Nephron progenitor cell (in vitro differentiated cells): Measurements from ENCODE around the gene ADGRV1.

ENCODE experiments used
- DNase-seq: peaks from one replicate; pipeline ENCODE4 v3.0.0; 2021
- H3K27ac Mint-ChIP-seq: 2 replicates; pipeline ENCODE4 v1.8.0; 2021; ENCODE audit warnings: mild to moderate bottlenecking, moderate library complexity, mixed read lengths
- H3K27me3 Mint-ChIP-seq: 2 replicates; pipeline ENCODE4 v1.8.0; 2021; ENCODE audit warnings: mild to moderate bottlenecking, low read depth, mixed read lengths; ENCODE audit not compliant: poor library complexity
- H3K36me3 Mint-ChIP-seq: 2 replicates; pipeline ENCODE4 v1.8.0; 2021; ENCODE audit warnings: low read depth, mixed read lengths
- H3K4me1 Mint-ChIP-seq: 2 replicates; pipeline ENCODE4 v1.8.0; 2021; ENCODE audit warnings: mixed read lengths
- H3K4me3 Mint-ChIP-seq: 2 replicates; pipeline ENCODE4 v1.8.0; 2021; ENCODE audit warnings: mild to moderate bottlenecking, moderate library complexity, mixed read lengths
- H3K9me3 Mint-ChIP-seq: 2 replicates; pipeline ENCODE4 v1.8.0; 2021; ENCODE audit warnings: mild to moderate bottlenecking, moderate library complexity, mixed read lengths
- TF ChIP-seq, protein P1 (sequence below): fragments of 200-600 bp; sonication (generic); IDR thresholded peaks from 2 replicates; pipeline ENCODE4 v1.5.0; 2021; ENCODE audit warnings: antibody characterized with exemption

ADGRV1 gene

DNA sequence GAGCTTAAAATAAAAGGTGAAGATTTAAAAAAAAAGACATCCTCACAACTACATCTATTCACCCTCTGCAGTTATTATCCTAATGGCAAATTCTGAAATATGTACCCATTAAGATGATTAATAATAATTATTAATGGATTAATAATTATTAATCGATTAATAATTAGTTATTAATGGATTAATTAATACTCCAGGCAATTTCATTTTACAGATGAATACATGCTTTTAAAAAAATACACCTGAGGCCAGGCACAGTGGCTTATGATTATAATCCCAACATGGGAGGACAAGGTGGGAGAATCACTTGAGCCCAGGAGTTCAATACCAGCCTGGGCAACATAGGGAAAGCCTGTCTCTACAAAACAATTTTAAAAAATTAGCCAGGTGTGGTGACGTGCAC is 642.1 kb downstream of the ADGRV1 start:
- DNase-seq: no peak
- TF ChIP-seq, protein P1, sequence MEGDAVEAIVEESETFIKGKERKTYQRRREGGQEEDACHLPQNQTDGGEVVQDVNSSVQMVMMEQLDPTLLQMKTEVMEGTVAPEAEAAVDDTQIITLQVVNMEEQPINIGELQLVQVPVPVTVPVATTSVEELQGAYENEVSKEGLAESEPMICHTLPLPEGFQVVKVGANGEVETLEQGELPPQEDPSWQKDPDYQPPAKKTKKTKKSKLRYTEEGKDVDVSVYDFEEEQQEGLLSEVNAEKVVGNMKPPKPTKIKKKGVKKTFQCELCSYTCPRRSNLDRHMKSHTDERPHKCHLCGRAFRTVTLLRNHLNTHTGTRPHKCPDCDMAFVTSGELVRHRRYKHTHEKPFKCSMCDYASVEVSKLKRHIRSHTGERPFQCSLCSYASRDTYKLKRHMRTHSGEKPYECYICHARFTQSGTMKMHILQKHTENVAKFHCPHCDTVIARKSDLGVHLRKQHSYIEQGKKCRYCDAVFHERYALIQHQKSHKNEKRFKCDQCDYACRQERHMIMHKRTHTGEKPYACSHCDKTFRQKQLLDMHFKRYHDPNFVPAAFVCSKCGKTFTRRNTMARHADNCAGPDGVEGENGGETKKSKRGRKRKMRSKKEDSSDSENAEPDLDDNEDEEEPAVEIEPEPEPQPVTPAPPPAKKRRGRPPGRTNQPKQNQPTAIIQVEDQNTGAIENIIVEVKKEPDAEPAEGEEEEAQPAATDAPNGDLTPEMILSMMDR: no peak
- H3K4me3 Mint-ChIP-seq: no peak overlapping the region
- no peak overlapping the region for H3K27ac Mint-ChIP-seq
- no peaks in the 10 kb centered on the region for H3K4me1 Mint-ChIP-seq
- H3K27me3 Mint-ChIP-seq: peaks cover 7% of the 10 kb centered on the region
- H3K9me3 Mint-ChIP-seq: peaks cover 16% of the 10 kb centered on the region
- no peaks in the 10 kb centered on the region for H3K36me3 Mint-ChIP-seq

DNA sequence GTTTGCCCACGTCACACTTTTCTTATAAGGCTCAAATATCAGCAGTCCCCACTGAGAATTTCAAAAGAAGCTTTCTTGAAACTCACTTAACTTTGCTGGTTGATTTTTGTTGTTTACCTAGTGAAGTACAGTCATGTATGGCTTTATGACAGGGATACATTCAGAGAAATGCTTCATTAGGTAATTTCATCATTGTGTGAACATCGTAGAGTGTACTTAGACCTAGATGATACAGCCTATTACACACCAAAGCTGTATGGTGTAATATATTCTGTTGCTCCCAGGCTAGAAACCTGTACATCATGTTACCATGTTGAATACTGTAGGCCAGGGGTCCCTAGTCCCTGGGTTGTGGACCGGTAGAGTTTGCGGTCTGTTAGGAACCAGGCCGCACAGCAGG is 647.5 kb downstream of the ADGRV1 start:
- Mint-ChIP-seq H3K4me1 (no peaks in the 10 kb centered on the region), H3K4me3 (no peak overlapping the region), H3K27ac (no peak overlapping the region), H3K27me3 (no peaks in the 10 kb centered on the region), H3K36me3 (no peaks in the 10 kb centered on the region), H3K9me3 (no peaks in the 10 kb centered on the region)
- DNase-seq: no peak
- TF ChIP-seq, protein P1: no peak

DNA sequence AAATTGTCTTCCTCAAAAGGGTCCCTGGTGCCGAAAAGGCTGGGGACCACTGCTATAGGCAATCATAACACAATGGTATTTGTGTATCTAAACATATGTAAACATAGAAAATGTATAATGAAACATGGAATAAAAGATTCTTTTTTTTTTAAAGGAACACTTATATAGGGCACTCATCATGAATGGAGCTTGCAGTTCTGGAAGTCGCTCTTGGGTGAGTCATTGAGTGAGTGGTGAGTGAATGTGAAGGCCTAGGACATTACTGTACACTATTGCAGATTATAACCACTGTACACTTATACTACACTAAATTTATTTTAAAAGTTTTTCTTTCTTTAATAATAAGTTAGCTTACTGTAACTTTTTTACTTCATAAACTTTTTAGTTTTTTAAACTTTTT is 648.1 kb downstream of the ADGRV1 start:
- Mint-ChIP-seq H3K27me3 (no peaks in the 10 kb centered on the region), H3K4me3 (no peak overlapping the region), H3K4me1 (no peaks in the 10 kb centered on the region), H3K27ac (no peak overlapping the region), H3K9me3 (no peaks in the 10 kb centered on the region), H3K36me3 (no peaks in the 10 kb centered on the region)
- DNase-seq: no peak
- TF ChIP-seq, protein P1: no peak

DNA sequence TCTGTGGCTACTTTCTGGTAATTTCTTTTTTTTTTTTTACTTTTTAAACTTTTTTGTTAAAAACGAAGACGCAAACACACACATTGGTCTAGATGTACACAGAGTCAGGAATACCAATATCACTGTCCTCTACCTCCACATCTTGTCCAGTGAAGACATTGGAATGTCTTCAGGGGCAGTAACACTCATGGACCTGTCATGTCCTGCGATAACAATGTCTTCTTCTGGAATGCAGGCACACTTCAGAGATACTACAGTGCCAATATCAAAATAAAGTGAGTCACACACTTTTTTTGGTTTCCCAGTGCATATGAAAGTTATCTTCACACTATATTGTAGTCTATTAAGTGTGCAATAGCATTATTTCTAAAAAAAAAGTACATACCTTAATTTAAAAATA is 648.7 kb downstream of the ADGRV1 start:
- Mint-ChIP-seq H3K4me3 (no peak overlapping the region), H3K36me3 (no peaks in the 10 kb centered on the region), H3K4me1 (no peaks in the 10 kb centered on the region), H3K27ac (no peak overlapping the region), H3K27me3 (no peaks in the 10 kb centered on the region), H3K9me3 (no peaks in the 10 kb centered on the region)
- TF ChIP-seq, protein P1: no peak
- no peak for DNase-seq

DNA sequence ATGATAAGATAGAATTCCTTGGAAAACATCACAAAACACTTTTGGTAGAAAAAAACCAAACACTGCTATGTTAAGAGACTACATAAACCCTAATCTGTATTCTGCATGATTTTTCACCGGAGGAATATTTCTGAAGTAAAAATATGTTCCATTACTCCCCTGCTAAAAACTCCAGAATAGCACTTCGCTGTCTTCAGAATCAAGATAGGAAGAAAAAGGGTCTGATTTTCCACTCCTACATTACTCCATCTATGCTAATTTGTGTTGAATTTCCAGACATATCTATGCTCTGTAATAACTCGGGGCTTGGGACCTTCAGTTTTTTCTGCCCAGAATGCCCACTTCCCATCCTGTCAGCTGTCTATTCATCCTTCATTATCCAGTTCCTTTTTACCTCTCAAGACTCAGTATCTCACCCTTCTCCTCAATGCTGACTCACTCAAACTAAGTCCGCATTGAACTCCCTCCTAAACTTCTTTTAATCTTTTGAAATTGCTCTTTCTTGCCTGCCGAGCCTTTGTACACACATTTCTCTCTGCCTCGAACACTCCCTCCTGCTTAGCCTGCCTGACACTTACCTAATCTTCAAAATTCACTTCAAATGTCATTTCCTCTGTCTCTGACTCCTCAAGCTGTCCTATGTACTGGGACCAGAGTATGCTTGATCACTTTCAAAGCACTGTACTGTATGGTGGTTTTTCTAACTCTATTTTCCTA is 653.6 kb downstream of the ADGRV1 start:
- no peak overlapping the region for H3K27ac Mint-ChIP-seq
- TF ChIP-seq, protein P1: no peak
- DNase-seq: no peak
- no peaks in the 10 kb centered on the region for H3K4me1 Mint-ChIP-seq
- H3K9me3 Mint-ChIP-seq: no peaks in the 10 kb centered on the region
- H3K36me3 Mint-ChIP-seq: no peaks in the 10 kb centered on the region
- no peaks in the 10 kb centered on the region for H3K27me3 Mint-ChIP-seq
- H3K4me3 Mint-ChIP-seq: no peak overlapping the region

DNA sequence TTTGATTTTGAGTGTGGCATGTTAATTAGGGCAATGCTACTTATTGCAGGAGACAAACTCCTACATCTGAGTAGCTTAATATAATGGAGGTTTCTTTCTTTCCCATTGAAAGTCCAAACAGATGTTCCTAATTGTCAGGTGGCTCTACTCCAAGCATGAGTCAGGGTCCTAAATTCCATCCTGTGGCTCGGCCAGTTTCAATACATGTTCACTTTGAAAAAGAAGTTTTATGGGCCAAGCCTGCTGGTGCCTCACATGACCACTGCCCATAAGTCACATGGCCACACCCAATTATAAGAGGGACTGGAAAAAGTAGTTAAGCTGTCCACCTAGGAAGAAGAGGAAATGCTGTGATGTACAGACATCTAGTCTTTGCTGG is 654.1 kb downstream of the ADGRV1 start:
- H3K4me3 Mint-ChIP-seq: no peak overlapping the region
- no peaks in the 10 kb centered on the region for H3K36me3 Mint-ChIP-seq
- H3K4me1 Mint-ChIP-seq: no peaks in the 10 kb centered on the region
- H3K27me3 Mint-ChIP-seq: no peaks in the 10 kb centered on the region
- no peaks in the 10 kb centered on the region for H3K9me3 Mint-ChIP-seq
- TF ChIP-seq, protein P1: no peak
- no peak for DNase-seq
- no peak overlapping the region for H3K27ac Mint-ChIP-seq
